Measurements from ENCODE around the gene CEACAM16. TPM values are rescaled to one million over a fixed set of nuclear protein-coding genes. Genes with fewer than 3 reads are reported as not detected.

The CEACAM16 gene
- total RNA-seq, 1 donor from 2014 or later = not detected

DNA sequence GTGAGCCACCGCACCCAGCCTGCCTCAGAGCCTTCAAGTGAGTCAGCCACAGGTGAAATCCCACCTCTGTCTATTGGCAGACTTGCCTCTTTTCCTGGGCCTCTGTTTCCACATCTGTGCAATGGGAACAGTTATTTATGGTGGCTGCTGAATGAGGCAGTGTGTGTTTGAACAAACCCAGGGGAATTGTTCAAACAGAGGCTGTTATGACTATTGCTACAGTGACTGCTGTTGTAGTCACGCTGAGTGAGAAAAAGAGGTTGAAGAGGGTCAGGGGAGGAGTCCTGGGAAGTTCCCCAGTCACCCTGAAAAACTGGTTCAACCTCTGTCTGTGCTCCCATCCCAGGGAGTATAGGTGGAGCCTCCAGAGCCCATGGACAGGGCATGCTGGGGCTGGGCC lies 27.6 kb upstream of the CEACAM16 start, which contains the start of gene CEACAM19:
CEACAM19 (plus strand) TSS at position 83 of the 400 bp plus-strand sequence. CDS start 450 bp downstream, outside the sequence.
- Mint-ChIP-seq H3K4me1 (ENCODE audit: unreplicated experiment) (no peaks in the 10 kb centered on the region), H3K36me3 (no peaks in the 10 kb centered on the region), H3K4me3 (no peak within 1 kb of the TSS), H3K27me3 (no peaks in the 10 kb centered on the region), H3K9me3 (no peaks in the 10 kb centered on the region), H3K27ac (peak within 1 kb of the TSS; percentile 39)
- TF ChIP-seq, protein P1, sequence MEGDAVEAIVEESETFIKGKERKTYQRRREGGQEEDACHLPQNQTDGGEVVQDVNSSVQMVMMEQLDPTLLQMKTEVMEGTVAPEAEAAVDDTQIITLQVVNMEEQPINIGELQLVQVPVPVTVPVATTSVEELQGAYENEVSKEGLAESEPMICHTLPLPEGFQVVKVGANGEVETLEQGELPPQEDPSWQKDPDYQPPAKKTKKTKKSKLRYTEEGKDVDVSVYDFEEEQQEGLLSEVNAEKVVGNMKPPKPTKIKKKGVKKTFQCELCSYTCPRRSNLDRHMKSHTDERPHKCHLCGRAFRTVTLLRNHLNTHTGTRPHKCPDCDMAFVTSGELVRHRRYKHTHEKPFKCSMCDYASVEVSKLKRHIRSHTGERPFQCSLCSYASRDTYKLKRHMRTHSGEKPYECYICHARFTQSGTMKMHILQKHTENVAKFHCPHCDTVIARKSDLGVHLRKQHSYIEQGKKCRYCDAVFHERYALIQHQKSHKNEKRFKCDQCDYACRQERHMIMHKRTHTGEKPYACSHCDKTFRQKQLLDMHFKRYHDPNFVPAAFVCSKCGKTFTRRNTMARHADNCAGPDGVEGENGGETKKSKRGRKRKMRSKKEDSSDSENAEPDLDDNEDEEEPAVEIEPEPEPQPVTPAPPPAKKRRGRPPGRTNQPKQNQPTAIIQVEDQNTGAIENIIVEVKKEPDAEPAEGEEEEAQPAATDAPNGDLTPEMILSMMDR (conservative IDR thresholded peaks at IDR 0.05) = no peak
- no peak for DNase-seq (ENCODE audit: extremely low spot score, unreplicated experiment)

DNA sequence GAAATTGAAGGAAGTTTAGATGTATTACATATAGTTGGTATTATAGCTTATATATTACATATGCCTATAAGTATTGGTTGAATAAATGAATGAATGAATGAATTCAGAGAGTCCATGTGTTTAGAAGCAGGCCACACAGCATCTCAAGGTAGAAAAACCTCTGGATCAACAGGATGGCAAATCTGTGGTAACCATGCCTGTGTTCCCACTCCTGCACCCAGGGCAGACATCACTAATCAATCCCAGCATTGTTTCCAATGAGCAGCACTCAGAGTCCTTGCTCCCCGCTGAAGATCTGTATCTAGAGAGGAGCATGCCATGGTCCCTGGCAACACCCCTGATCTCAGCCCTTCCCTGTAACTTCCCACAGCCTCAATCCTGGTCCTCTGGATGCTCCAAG lies 26.7 kb upstream of the CEACAM16 start:
- Mint-ChIP-seq H3K36me3 (no peaks in the 10 kb centered on the region), H3K27ac (no peak overlapping the region), H3K4me3 (no peak overlapping the region), H3K9me3 (no peaks in the 10 kb centered on the region), H3K27me3 (no peaks in the 10 kb centered on the region), H3K4me1 (ENCODE audit: unreplicated experiment) (peaks cover 3% of the 10 kb centered on the region)
- TF ChIP-seq, protein P1 (conservative IDR thresholded peaks at IDR 0.05) = no peak
- no peak for DNase-seq (ENCODE audit: extremely low spot score, unreplicated experiment)

DNA sequence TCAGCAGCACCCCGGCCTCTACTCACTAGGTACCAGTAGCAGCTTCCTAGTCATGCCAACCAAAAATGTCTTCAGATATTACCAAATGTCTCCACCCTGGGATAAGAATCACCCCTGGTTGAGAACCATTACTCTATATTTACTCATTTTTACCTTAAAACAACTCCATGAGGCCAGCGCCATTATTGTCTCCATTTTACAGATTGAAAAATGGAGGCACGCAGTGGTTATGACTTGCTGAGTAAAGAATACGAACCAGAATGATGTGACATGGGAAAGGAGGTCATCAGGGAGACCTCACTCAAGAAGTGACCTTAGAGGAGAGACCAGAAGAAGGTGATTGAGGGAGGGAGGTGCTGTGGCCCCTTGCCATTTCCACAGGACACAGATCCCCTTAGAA lies 25.4 kb upstream of the CEACAM16 start:
- no peak for DNase-seq (ENCODE audit: extremely low spot score, unreplicated experiment)
- peaks cover 6% of the 10 kb centered on the region for H3K4me1 Mint-ChIP-seq (ENCODE audit: unreplicated experiment)
- H3K27me3 Mint-ChIP-seq = no peaks in the 10 kb centered on the region
- TF ChIP-seq, protein P1 (conservative IDR thresholded peaks at IDR 0.05) = no peak
- H3K36me3 Mint-ChIP-seq = no peaks in the 10 kb centered on the region
- H3K27ac Mint-ChIP-seq = no peak overlapping the region
- no peak overlapping the region for H3K4me3 Mint-ChIP-seq
- no peaks in the 10 kb centered on the region for H3K9me3 Mint-ChIP-seq

DNA sequence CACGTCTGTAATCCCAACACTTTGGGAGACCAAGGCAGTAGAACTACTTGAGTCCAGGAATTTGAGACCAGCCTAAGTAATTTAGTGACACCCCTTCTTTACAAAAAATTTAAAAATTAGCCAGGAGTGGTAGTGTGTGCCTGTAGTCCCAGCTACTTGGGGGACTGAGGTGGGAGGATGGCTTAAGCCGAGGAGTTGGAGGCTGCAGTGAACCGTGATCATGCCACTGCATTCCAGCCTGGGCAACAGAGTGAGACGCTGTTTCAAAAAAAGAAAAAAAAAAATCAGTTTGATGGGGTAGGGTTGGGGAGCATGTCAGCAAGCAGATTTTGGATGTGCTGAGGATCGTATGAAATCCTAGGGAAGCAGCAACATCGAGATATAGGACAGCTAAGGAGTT lies 23.4 kb upstream of the CEACAM16 start:
- TF ChIP-seq, protein P1 (conservative IDR thresholded peaks at IDR 0.05) = no peak
- Mint-ChIP-seq H3K27ac (peak overlapping the region; percentile 69), H3K4me1 (ENCODE audit: unreplicated experiment) (peaks cover 6% of the 10 kb centered on the region), H3K27me3 (no peaks in the 10 kb centered on the region), H3K9me3 (no peaks in the 10 kb centered on the region), H3K36me3 (no peaks in the 10 kb centered on the region), H3K4me3 (no peak overlapping the region)
- no peak for DNase-seq (ENCODE audit: extremely low spot score, unreplicated experiment)

DNA sequence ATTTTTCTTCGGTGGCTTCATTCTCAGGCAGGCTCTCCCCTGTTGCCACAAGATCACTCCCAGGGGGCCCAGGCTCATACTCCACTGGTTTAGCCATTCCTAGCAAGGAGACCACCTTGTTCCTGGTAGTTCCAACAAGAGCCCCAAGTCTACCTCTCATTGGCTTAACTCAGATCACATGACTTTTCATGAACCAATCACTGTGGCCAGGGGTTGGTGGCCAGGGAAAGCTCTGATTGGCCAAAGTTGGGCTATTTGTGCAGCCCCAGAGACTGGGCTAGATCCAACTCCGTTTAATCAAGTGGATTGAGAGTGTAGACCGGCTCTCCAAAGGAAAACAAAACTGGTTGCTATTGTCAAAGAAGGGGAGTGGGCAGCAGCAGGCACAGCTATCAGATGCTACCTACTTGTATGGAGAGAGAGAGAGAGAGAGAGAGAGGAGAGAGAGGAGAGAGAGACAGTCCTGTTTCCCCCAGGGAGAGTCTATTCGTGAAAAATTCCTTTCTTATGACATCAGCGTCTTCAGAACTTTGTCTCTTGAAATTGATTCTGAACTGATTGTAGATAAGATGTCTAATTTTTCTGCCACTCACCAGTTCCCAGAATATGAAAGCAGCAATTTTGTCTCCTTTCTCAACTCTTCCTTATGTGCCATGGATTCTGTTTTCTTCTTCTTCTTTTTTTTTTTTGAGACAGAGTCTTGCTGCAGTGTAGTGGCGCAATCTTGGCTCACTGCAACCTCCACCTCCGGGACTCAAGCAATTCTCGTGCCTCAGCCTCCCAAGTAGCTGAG lies 21.7 kb upstream of the CEACAM16 start:
- Mint-ChIP-seq H3K27me3 (no peaks in the 10 kb centered on the region), H3K4me3 (peak overlapping the region; percentile 50), H3K27ac (peak overlapping the region; percentile 82), H3K36me3 (no peaks in the 10 kb centered on the region), H3K4me1 (ENCODE audit: unreplicated experiment) (peaks cover 6% of the 10 kb centered on the region), H3K9me3 (no peaks in the 10 kb centered on the region)
- TF ChIP-seq, protein P1 (conservative IDR thresholded peaks at IDR 0.05) = no peak
- no peak for DNase-seq (ENCODE audit: extremely low spot score, unreplicated experiment)

All from type B pancreatic cell (in vitro differentiated cells).